Lung (tissue), 12 donors: Measurements from ENCODE around the gene NDUFV1. TPM values are rescaled to one million over a fixed set of nuclear protein-coding genes. Genes with fewer than 3 reads are reported as not detected.

Experiments used
- ATAC-seq: fragments of 200-7000 bp; cut with Tn5 transposase; one replicate; pipeline ENCODE4 v1.9.1; 2020; ENCODE audit warnings: moderate number of reproducible peaks; ENCODE audit not compliant: insufficient read depth, low FRiP score
- DNase-seq, 3 donors: peaks; one replicate each; pipeline ENCODE4 v3.0.0-alpha.2; 2013 to 2017
- H3K27ac ChIP-seq, 2 donors: one replicate each; pipeline ENCODE4 v1.5.1; 2013; ENCODE audit warnings: mild to moderate bottlenecking in 2 of 2, moderate library complexity in 2 of 2, control low read depth in 1 of 2, inconsistent platforms in 1 of 2, low read depth in 1 of 2, low read length in 1 of 2
- H3K27me3 ChIP-seq, 3 donors: one replicate each; pipeline ENCODE4 v1.5.1; 2013; ENCODE audit warnings: low read length in 2 of 3; ENCODE audit not compliant: control insufficient read depth in 3 of 3, insufficient read depth in 3 of 3
- H3K36me3 ChIP-seq, 4 donors: one replicate each; pipeline ENCODE4 v1.5.1; 2013; ENCODE audit warnings: low read length in 4 of 4, mild to moderate bottlenecking in 1 of 4, moderate library complexity in 1 of 4; ENCODE audit not compliant: control insufficient read depth in 4 of 4, insufficient read depth in 4 of 4
- H3K4me1 ChIP-seq, 5 donors: one replicate each; pipeline ENCODE4 v1.5.1; 2013; ENCODE audit warnings: low read length in 5 of 5, mild to moderate bottlenecking in 2 of 5, moderate library complexity in 1 of 5; ENCODE audit not compliant: control insufficient read depth in 5 of 5, insufficient read depth in 5 of 5
- H3K4me3 ChIP-seq: one replicate; pipeline ENCODE4 v1.5.1; 2013; ENCODE audit warnings: mild to moderate bottlenecking, control low read depth, moderate library complexity
- H3K9ac ChIP-seq, 2 donors: one replicate each; pipeline ENCODE4 v1.5.1; 2013; ENCODE audit warnings: low read length in 2 of 2, control low read depth in 1 of 2; ENCODE audit not compliant: insufficient read depth in 1 of 2
- H3K9me3 ChIP-seq, 4 donors: one replicate each; pipeline ENCODE4 v1.5.1; 2013; ENCODE audit warnings: low read length in 3 of 4, mild to moderate bottlenecking in 1 of 4, moderate library complexity in 1 of 4; ENCODE audit not compliant: control insufficient read depth in 4 of 4, insufficient read depth in 3 of 4
- CTCF ChIP-seq: IDR thresholded peaks from 2 replicates; pipeline ENCODE4 v1.5.1; 2012; ENCODE audit warnings: mild to moderate bottlenecking; ENCODE audit errors: control extremely low read depth, extremely low read depth
- WGBS, 2 donors: extraction: QIAGEN DNeasy Blood & Tissue Kit; methylation state at CpG; one replicate each; pipeline ENCODE4 v1.1.7; 2013; 5-methylcytosine and 5-hydroxymethylcytosine counted together
- polyA plus RNA-seq, 2 donors: library from polyadenylated mRNA; stranded (reverse); fragments of 200-250 nt; gene quantifications; one replicate each; pipeline ENCODE4 v1.2.1, GENCODE V29; 2013
- total RNA-seq, 2 donors: library from RNA; depleted of rRNA in 1 of 2; stranded (reverse); fragments of >200 nt in 1 of 2; gene quantifications; one replicate each; pipeline ENCODE4 v1.2.1, GENCODE V29; 2014 to 2021
- donor health status: control.
- donor health status: control.
- donor health status: Bipolar disorder and iron deficiency.
- donor health status: healthy.
- donor health status: DM: yes; HTN: yes; CAD: no.

Gene NDUFV1
- total and polyA plus RNA-seq, 4 donors = 113 to 191 (median 140) TPM

GRCh38 chr11:67613960-67614715 lies 7.4 kb downstream of the NDUFV1 start:
- no peaks in the 10 kb centered on the region for H3K9me3 ChIP-seq
- H3K4me3 ChIP-seq = no peak overlapping the region
- peak; percentile 56 for ATAC-seq
- H3K9ac ChIP-seq = peak overlapping the region in 1 of 2 donors; percentile 4
- peak; percentile 48 to 70 (median 59) for DNase-seq
- peak; percentile 7 for TF ChIP-seq CTCF
- H3K4me1 ChIP-seq = peaks cover 0 to 7% (median 0%) of the 10 kb centered on the region in 5 donors
- peaks cover 0 to 3% (median 2%) of the 10 kb centered on the region in 3 donors for H3K27me3 ChIP-seq
- H3K36me3 ChIP-seq = peaks cover 0 to 33% (median 5%) of the 10 kb centered on the region in 4 donors
- peak overlapping the region; percentile 29 to 52 for H3K27ac ChIP-seq
- WGBS, 2 donors = 12 to 13% methylated on average over 23 of the region's 23 CpGs

- Histone ChIP-seq H3K27me3 (peaks cover 0 to 3% (median 2%) of the 10 kb centered on the region in 3 donors), H3K9me3 (no peaks in the 10 kb centered on the region), H3K9ac (no peak overlapping the region), H3K4me3 (no peak overlapping the region), H3K4me1 (peaks cover 0 to 7% (median 0%) of the 10 kb centered on the region in 5 donors), H3K27ac (peak overlapping the region; percentile 29 to 52), H3K36me3 (peaks cover 0 to 28% (median 2%) of the 10 kb centered on the region in 4 donors)
- no peak for TF ChIP-seq CTCF
- ATAC-seq = peak; percentile 48
- DNase-seq = no peak
- 86 to 90% methylated on average over 18 of the region's 18 CpGs for WGBS, 2 donors
Observed at GRCh38 chr11:67614730-67615714, 8.3 kb downstream of the NDUFV1 start.

GRCh38 chr11:67615728-67616430 lies 9.1 kb downstream of the NDUFV1 start:
- Histone ChIP-seq H3K36me3 (peaks cover 0 to 20% (median 2%) of the 10 kb centered on the region in 4 donors), H3K27me3 (peaks cover 0 to 3% (median 2%) of the 10 kb centered on the region in 3 donors), H3K27ac (no peak overlapping the region), H3K9ac (no peak overlapping the region), H3K4me1 (peaks cover 0 to 7% (median 0%) of the 10 kb centered on the region in 5 donors), H3K4me3 (no peak overlapping the region), H3K9me3 (no peaks in the 10 kb centered on the region)
- TF ChIP-seq CTCF = no peak
- WGBS, 2 donors = 38 to 40% methylated on average over 30 to 34 of the region's 34 CpGs
- ATAC-seq (no peak), DNase-seq (no peak)
